HG03354 (cell line): ENCODE data around the gene GFRA1.

ENCODE experiments used
- ATAC-seq: cut with Tn5 transposase; IDR thresholded peaks from one replicate; pipeline ENCODE4 v1.9.1; 2021; ENCODE audit warnings: mild to moderate bottlenecking; ENCODE audit not compliant: unreplicated experiment, poor library complexity, severe bottlenecking

The GFRA1 gene

GRCh38 chr10:116139886-116140285, 133.1 kb downstream of the GFRA1 start:
- ATAC-seq = no peak

GRCh38 chr10:116138897-116139296, 134.1 kb downstream of the GFRA1 start:
- ATAC-seq = no peak

GRCh38 chr10:116136261-116136660, 136.7 kb downstream of the GFRA1 start:
- no peak for ATAC-seq

GRCh38 chr10:116134322-116134721, 138.7 kb downstream of the GFRA1 start:
- no peak for ATAC-seq

GRCh38 chr10:116133634-116134033, 139.4 kb downstream of the GFRA1 start:
- ATAC-seq = no peak

GRCh38 chr10:116132780-116133399, 140.1 kb downstream of the GFRA1 start:
- no peak for ATAC-seq

- ATAC-seq = no peak
Measured at GRCh38 chr10:116130006-116130405, 143.0 kb downstream of the GFRA1 start.

GRCh38 chr10:116126954-116127695, 145.9 kb downstream of the GFRA1 start:
- ATAC-seq = no peak

- no peak for ATAC-seq
Measured at GRCh38 chr10:116126239-116126638, 146.8 kb downstream of the GFRA1 start.

- ATAC-seq = no peak
Measured at GRCh38 chr10:116125180-116125579, 147.8 kb downstream of the GFRA1 start.

GRCh38 chr10:116124777-116125176, 148.2 kb downstream of the GFRA1 start:
- no peak for ATAC-seq

GRCh38 chr10:116122664-116123063, 150.3 kb downstream of the GFRA1 start:
- ATAC-seq = no peak

GRCh38 chr10:116121640-116122525, 151.1 kb downstream of the GFRA1 start:
- ATAC-seq = no peak

GRCh38 chr10:116120688-116121455, 152.1 kb downstream of the GFRA1 start:
- ATAC-seq = no peak

- no peak for ATAC-seq
Measured at GRCh38 chr10:116118847-116119246, 154.2 kb downstream of the GFRA1 start.

GRCh38 chr10:116115797-116116196, 157.2 kb downstream of the GFRA1 start:
- no peak for ATAC-seq

GRCh38 chr10:116115036-116115641, 157.9 kb downstream of the GFRA1 start:
- no peak for ATAC-seq

GRCh38 chr10:116113721-116114501, 159.1 kb downstream of the GFRA1 start:
- ATAC-seq = no peak
